Lower leg skin (tissue), 4 donors: Measurements from ENCODE around the gene CPD. TPM values are rescaled to one million over a fixed set of nuclear protein-coding genes. Genes with fewer than 3 reads are reported as not detected.
"Not testable (repeated sequence)": the region's sequence is repeated elsewhere in the genome, so short reads cannot be mapped to it uniquely, and the experiment has no call there.

Source experiments
- DNase-seq, 2 donors: peaks; one replicate each; pipeline ENCODE4 v3.0.0-alpha.2; 2019; ENCODE audit warnings: low spot score in 2 of 2
- H3K4me3 ChIP-seq: fragments of 200-600 bp; sonication (generic); 2 replicates; pipeline ENCODE4 v1.5.1; 2017; ENCODE audit warnings: mild to moderate bottlenecking, low read depth; ENCODE audit not compliant: poor library complexity, severe bottlenecking
- CTCF ChIP-seq, 3 donors: fragments of 450-650 bp; IDR thresholded peaks; one replicate each; pipeline ENCODE4 v1.5.1; 2016; ENCODE audit warnings: antibody characterized with exemption in 3 of 3, mild to moderate bottlenecking in 3 of 3, moderate library complexity in 2 of 3
- POLR2A ChIP-seq, 2 donors: fragments of 450-650 bp; IDR thresholded peaks; one replicate each; pipeline ENCODE4 v1.6.1; 2016 to 2017; ENCODE audit warnings: antibody characterized with exemption in 2 of 2, mild to moderate bottlenecking in 1 of 2, moderate library complexity in 1 of 2
- WGBS, 2 donors: methylation state at CpG; one replicate each; pipeline ENCODE4 v1.1.5; 2018; 5-methylcytosine and 5-hydroxymethylcytosine counted together
- intact Hi-C: fragments of 100-400 bp; cut with DNase I; formaldehyde crosslinking; loops from one replicate; pipeline ENCODE4 v1.15.0; 2023; ENCODE audit warnings: low total_unique reads
- total RNA-seq, 4 donors: library from RNA; depleted of rRNA; stranded (reverse); fragments of >200 nt; gene quantifications; one replicate each; pipeline ENCODE4 v1.1.0, GENCODE V29; 2016

The CPD gene
- total RNA-seq, 4 donors from 2014 or later = 18.7 to 69.5 (median 48.5) TPM

DNA sequence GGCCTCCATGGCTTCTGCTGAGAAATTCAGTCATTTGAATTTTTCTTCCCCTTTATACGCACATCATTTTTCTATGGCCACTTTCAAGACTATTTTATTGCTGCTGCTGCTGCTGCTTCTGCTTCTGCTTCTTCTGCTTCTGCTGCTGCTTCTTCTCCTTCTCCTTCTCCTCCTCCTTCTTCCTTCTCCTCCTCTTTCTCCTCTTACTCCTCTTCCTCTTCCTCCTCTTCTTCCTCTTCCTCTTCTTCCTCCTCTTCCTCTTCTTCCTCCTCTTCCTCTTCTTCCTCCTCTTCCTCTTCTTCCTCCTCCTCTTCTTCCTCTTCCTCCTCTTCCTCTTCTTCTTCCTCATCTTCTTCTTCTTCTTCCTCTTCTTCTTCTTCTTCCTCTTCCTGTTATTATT is 22.4 kb downstream of the CPD start:
- intact Hi-C loops = no loop called here
- no peak for DNase-seq
- TF ChIP-seq POLR2A (IDR thresholded peaks at IDR 0.05) (no peak), CTCF (IDR thresholded peaks at IDR 0.05) (no peak)
- 92 to 96% methylated on average over 1 of the region's 1 CpG for WGBS, 2 donors
- H3K4me3 ChIP-seq = no peak overlapping the region

DNA sequence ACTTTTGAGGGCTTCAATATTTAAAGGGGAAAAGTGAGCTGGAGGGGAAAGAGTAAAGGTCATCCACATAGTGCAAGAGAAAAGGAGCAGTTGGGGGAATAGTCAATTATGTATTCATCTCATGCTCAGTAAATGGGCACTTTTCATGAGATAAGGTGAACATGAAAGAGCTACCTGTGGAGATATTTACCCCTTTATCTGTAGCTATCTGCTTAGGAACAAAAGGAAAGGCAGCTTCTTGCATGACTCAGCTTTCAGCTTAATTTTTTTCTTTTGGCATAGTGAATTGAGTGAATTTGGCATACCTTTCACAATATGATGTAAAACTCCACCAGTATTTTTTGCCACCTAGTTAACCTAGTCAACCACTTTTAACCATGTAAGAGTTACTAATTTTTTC is 26.4 kb downstream of the CPD start:
- no peak for TF ChIP-seq POLR2A (IDR thresholded peaks at IDR 0.05)
- DNase-seq = no peak
- intact Hi-C loops = no loop called here
- no peak overlapping the region for H3K4me3 ChIP-seq

GRCh38 chr17:30410627-30411026 is 31.9 kb downstream of the CPD start:
- WGBS, 2 donors = 93 to 97% methylated on average over 2 of the region's 2 CpGs
- intact Hi-C loops, DNase-seq, H3K4me3 ChIP-seq: not testable (repeated sequence)

DNA sequence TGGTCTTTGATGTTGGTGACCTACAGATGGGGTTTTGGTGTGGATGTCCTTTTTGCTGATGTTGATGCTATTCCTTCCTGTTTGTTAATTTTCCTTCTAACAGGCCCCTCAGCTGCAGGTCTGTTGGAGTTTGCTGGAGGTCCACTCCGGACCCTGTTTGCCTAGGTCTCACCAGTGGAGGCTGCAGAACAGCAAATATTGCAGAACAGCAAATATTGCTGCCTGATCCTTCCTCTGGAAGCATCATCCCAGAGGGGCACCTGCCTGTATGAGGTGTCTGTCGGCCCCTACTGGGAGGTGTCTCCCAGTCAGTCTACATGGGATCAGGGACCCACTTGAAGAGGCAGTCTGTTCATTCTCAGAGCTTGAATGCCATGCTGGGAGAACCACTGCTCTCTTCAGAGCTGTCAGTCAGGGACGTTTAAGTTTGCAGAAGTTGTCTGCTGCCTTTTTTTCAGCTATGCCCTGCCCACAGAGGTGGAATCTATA is 33.3 kb downstream of the CPD start:
- intact Hi-C loops, H3K4me3 ChIP-seq, DNase-seq: not testable (repeated sequence)
- WGBS, 2 donors = 90 to 93% methylated on average over 3 of the region's 3 CpGs

DNA sequence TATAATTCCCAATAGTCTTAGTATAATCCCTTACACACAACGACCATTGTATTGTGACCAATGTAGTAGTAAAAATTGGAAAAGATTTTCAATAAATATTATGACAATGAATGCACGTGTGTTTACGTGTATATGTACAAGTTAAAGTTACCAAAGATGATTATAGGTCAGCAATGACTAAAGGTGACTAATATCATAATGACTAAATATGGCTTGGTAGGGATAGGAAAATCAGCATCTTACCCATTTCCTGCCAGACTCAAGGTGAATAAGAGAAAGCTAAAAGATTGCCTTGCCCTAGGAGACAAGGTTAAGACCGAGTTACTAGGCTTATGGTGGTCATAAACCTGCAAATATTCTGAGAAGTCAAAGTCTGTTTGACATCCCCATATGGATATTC is 34.4 kb downstream of the CPD start:
- DNase-seq = no peak
- TF ChIP-seq POLR2A (IDR thresholded peaks at IDR 0.05) (no peak), CTCF (IDR thresholded peaks at IDR 0.05) (no peak)
- intact Hi-C loops = no loop called here
- H3K4me3 ChIP-seq = no peak overlapping the region
- 92 to 94% methylated on average over 4 of the region's 4 CpGs for WGBS, 2 donors

GRCh38 chr17:30414486-30414885 is 35.8 kb downstream of the CPD start:
- no peak for DNase-seq
- intact Hi-C loops = no loop called here
- TF ChIP-seq POLR2A (IDR thresholded peaks at IDR 0.05) = no peak
- TF ChIP-seq CTCF (IDR thresholded peaks at IDR 0.05) = no peak
- WGBS, 2 donors = 87% methylated on average over 4 of the region's 4 CpGs
- no peak overlapping the region for H3K4me3 ChIP-seq

- no peak for DNase-seq
- intact Hi-C loops = no loop called here
- no peak overlapping the region for H3K4me3 ChIP-seq
- TF ChIP-seq CTCF (IDR thresholded peaks at IDR 0.05) = no peak
- no peak for TF ChIP-seq POLR2A (IDR thresholded peaks at IDR 0.05)
Measured at GRCh38 chr17:30415491-30415890, 36.8 kb downstream of the CPD start.

DNA sequence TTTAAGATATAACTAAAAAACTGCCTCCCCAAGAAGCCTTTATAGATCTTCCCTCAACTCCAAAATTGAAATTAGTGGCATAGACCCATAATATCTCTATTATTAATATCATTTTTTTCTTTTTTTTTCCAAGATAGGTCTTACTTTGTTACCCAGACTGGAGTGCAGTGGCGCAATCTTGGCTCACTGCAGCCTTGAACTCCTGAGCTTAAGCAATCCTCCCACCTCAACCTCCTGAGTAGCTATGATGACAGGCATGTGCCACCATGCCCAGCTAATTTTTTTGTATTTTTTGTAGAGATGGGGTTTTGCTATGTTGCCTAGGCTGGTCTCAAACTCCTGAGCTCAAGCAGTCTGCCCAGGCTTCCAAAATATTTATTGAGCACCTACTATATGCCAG is 39.3 kb downstream of the CPD start:
- DNase-seq, H3K4me3 ChIP-seq, intact Hi-C loops: not testable (repeated sequence)
- 95 to 96% methylated on average over 1 of the region's 1 CpG for whole genome bisulfite sequencing, 2 donors
